Cardiac fibroblast (primary cell): ENCODE data around the gene HSD11B1.

Source experiments
- DNase-seq, 2 donors: peaks; one replicate each; pipeline versions ENCODE4 v3.0.0 to v3.0.0-alpha.2; 2010; ENCODE audit warnings: low read depth in 2 of 2
- H3K4me3 ChIP-seq, 2 donors: replicated peaks in 1 of 2; 1 replicate in 1 of 2; 2 replicates in 1 of 2; pipeline ENCODE4 v1.5.1; 2011; ENCODE audit warnings: low read depth in 2 of 2, low read length in 2 of 2, mild to moderate bottlenecking in 2 of 2, moderate library complexity in 1 of 2
- TF ChIP-seq, protein P1 (sequence below): IDR thresholded peaks from one replicate; pipeline ENCODE4 v1.5.1; 2011; ENCODE audit warnings: low read depth, mild to moderate bottlenecking, low read length, inconsistent platforms

HSD11B1 gene

DNA sequence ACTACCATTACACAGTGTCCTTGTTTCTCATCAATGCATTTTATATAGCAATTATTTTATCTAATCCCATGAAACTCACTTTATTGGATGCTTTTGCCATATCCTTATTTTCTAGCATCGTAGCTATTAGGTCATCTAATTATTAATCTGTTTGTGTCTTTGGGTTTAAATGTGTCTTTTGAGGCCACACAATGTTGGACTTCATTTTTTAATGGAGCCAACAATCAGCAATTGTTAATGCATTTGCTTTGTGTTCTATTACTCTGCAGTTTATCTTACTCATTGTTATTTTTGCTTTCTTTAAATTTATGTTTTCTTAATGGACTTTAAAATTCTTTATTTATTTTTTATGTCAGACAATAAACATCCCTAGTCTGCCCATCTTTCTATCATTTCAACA, 1.8 kb upstream of the HSD11B1 start:
- H3K4me3 ChIP-seq = no peak overlapping the region
- no peak for DNase-seq
- TF ChIP-seq, protein P1, sequence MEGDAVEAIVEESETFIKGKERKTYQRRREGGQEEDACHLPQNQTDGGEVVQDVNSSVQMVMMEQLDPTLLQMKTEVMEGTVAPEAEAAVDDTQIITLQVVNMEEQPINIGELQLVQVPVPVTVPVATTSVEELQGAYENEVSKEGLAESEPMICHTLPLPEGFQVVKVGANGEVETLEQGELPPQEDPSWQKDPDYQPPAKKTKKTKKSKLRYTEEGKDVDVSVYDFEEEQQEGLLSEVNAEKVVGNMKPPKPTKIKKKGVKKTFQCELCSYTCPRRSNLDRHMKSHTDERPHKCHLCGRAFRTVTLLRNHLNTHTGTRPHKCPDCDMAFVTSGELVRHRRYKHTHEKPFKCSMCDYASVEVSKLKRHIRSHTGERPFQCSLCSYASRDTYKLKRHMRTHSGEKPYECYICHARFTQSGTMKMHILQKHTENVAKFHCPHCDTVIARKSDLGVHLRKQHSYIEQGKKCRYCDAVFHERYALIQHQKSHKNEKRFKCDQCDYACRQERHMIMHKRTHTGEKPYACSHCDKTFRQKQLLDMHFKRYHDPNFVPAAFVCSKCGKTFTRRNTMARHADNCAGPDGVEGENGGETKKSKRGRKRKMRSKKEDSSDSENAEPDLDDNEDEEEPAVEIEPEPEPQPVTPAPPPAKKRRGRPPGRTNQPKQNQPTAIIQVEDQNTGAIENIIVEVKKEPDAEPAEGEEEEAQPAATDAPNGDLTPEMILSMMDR = no peak

DNA sequence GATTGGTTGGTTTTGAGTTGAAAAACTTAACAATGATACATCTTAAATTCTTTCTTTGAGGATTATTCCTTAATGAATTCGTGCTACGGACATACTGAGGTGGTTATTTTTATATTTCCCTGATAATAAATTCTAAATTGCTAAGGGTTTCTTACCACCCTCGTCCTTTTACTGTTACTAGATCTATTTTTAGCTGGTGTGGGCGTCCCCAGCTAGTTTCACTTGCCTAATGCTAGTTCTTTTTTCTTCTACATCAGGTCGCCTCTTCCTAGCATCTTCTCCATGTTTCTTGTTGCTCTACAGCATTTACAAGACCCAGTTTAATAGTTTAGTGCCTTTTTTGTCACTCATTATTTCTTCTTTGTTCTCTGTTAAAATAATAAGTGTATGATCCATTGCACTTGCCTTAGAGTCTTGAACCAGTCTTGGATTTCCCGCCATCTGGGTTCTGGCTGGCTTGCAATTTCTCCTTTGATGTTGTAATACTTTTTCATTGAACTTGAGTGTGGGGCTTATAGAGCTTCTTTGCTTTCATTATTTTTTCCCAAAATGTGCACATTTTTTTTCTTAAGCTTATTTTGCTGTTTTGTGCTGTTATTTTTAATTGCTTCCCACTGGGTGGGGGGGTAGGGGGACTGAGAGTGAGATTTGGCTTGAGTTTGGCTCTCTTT, 677 bp upstream of the HSD11B1 start:
- no peak for DNase-seq
- TF ChIP-seq, protein P1 = no peak
- no peak overlapping the region for H3K4me3 ChIP-seq

- peak overlapping the region; percentile 19 to 33 for H3K4me3 ChIP-seq
- TF ChIP-seq, protein P1 = no peak
- no peak for DNase-seq
These were observed 470 bp downstream of the HSD11B1 start for GRCh38 chr1:209705033-209705598.

DNA sequence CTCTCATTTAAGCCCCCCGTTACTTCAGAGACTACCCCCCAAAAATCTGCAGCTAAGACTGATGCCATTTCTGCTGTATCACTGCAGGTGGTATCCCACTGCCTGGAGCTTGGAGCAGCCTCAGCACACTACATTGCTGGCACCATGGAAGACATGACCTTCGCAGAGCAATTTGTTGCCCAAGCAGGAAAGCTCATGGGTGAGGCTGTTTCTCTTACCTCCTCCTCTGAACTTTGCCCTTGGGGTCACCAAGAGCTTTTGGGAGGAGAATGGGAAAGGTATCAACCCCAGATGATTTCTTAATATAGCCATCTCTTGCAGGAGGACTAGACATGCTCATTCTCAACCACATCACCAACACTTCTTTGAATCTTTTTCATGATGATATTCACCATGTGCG, 2.0 kb downstream of the HSD11B1 start:
- no peak for DNase-seq
- no peak overlapping the region for H3K4me3 ChIP-seq
- TF ChIP-seq, protein P1 = no peak

GRCh38 chr1:209707308-209707707, 2.7 kb downstream of the HSD11B1 start:
- DNase-seq = peak in 1 of 2 donors; percentile 47

GRCh38 chr1:209708297-209708696, 3.7 kb downstream of the HSD11B1 start:
- H3K4me3 ChIP-seq = no peak overlapping the region
- no peak for DNase-seq
- TF ChIP-seq, protein P1 = no peak

More at GRCh38 chr1:209707308-209707707, 2.7 kb downstream of the HSD11B1 start:
- TF ChIP-seq, protein P1 = no peak
- H3K4me3 ChIP-seq = no peak overlapping the region
